ENCODE measurements around the gene GGT6. TPM values are rescaled to one million over a fixed set of nuclear protein-coding genes. Genes with fewer than 3 reads are reported as not detected.
A peak's percentile ranks its signal among the peaks of the same experiment; 100 is the strongest.

Gene GGT6
- polyA plus RNA-seq, 3 donors = not detected

GRCh38 chr17:4537451-4538235 lies 22.7 kb downstream of the GGT6 start:
- 88% methylated on average over 18 of the region's 19 CpGs for WGBS (ENCODE audit: insufficient coverage)
- intact Hi-C loops (cut with micrococcal nuclease) = no loop called here
- TF ChIP-seq CTCF (IDR thresholded peaks at IDR 0.05) = no peak
- Mint-ChIP-seq H3K9me3 (no peaks in the 10 kb centered on the region), H3K4me1 (peaks cover 19% of the 10 kb centered on the region), H3K4me3 (no peak overlapping the region), H3K36me3 (peaks cover 29 to 49% of the 10 kb centered on the region in 2 donors), H3K27me3 (ENCODE audit: low read depth in 3 of 3) (peaks cover 5 to 7% (median 5%) of the 10 kb centered on the region in 3 donors), H3K27ac (no peak overlapping the region)
- H2AFZ ChIP-seq (ENCODE audit: insufficient read depth, low read depth, low read length, poor library complexity, severe bottlenecking) = no peak overlapping the region
- DNase-seq = no peak
- H3K9ac ChIP-seq (ENCODE audit: insufficient read depth, low read length, poor library complexity, severe bottlenecking) = no peak overlapping the region
- no peak overlapping the region for H3K4me3 ChIP-seq (replicated peaks in 1 of 3; ENCODE audit: low read depth in 2 of 3, low read length in 3 of 3)
- peak overlapping the region in 1 of 2 donors; percentile 58 for H3K27ac ChIP-seq (ENCODE audit: low read depth in 1 of 2, low read length in 2 of 2)
- H3K4me2 ChIP-seq (replicated peaks; ENCODE audit: extremely low read depth, low read length, poor library complexity, severe bottlenecking) = no peak overlapping the region
- no peaks in the 10 kb centered on the region for H3K9me3 ChIP-seq (replicated peaks in 1 of 2; ENCODE audit: control insufficient read depth in 1 of 2, insufficient read depth in 1 of 2, low read length in 2 of 2)
- no peaks in the 10 kb centered on the region for H3K27me3 ChIP-seq (ENCODE audit: control insufficient read depth in 2 of 2, insufficient read depth in 2 of 2, low read length in 2 of 2)
- peaks cover 47 to 49% of the 10 kb centered on the region in 2 donors for H3K36me3 ChIP-seq (replicated peaks in 1 of 2; ENCODE audit: control insufficient read depth in 1 of 2, insufficient read depth in 2 of 2, low read length in 2 of 2)
- H3K79me2 ChIP-seq (ENCODE audit: insufficient read depth, low read length) = no peaks in the 10 kb centered on the region
- no peaks in the 10 kb centered on the region for H4K20me1 ChIP-seq (ENCODE audit: insufficient read depth, low read length)
- peaks cover 14 to 18% of the 10 kb centered on the region in 2 donors for H3K4me1 ChIP-seq (ENCODE audit: control insufficient read depth in 1 of 2, insufficient read depth in 2 of 2, low read length in 2 of 2)

DNA sequence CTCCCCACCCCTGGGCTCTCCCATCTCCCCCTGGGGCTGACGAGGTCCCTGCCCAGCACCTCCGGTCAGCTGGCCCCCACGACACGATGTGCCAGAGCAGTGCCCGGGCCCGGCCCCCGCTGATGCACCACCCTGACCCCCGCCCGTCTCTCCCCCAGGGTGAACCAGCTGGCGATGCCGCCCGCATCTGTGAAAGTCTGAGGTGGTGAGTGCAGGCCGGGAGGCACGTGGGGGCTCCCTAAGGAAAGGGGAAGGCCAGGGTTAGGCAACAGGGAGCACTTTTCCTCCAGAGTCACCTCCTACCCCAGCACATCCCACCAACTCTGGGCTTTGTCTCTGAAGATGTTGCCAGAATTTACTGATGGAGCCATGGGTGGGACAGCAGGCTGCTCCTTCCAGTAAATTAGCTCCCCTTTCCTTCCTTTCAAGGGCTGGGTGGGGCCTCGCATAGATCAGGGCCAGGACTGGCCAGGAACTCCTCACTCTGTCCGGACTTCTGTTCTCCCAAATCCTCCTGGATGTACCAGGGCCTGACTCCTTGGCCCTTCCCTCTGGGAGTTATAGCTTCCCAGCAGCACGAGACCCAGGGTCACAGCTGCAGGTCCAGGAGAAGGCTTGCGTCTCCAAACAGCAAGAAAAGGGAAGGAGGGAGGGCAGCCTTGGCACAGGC lies 23.5 kb downstream of the GGT6 start:
- H2AFZ ChIP-seq (ENCODE audit: insufficient read depth, low read depth, low read length, poor library complexity, severe bottlenecking) = peak overlapping the region; percentile 29
- 67% methylated on average over 4 of the region's 18 CpGs for WGBS (ENCODE audit: insufficient coverage)
- peak overlapping the region; percentile 51 for H3K9ac ChIP-seq (ENCODE audit: insufficient read depth, low read length, poor library complexity, severe bottlenecking)
- peak in 2 of 3 donors; percentile 6 to 46 for DNase-seq
- Mint-ChIP-seq H3K9me3 (no peaks in the 10 kb centered on the region), H3K27me3 (ENCODE audit: low read depth in 3 of 3) (peaks cover 8 to 9% (median 8%) of the 10 kb centered on the region in 3 donors), H3K36me3 (peaks cover 22 to 41% of the 10 kb centered on the region in 2 donors), H3K4me3 (peak overlapping the region; percentile 50 to 71), H3K4me1 (peaks cover 22% of the 10 kb centered on the region), H3K27ac (no peak overlapping the region)
- H4K20me1 ChIP-seq (ENCODE audit: insufficient read depth, low read length) = no peaks in the 10 kb centered on the region
- H3K9me3 ChIP-seq (replicated peaks in 1 of 2; ENCODE audit: control insufficient read depth in 1 of 2, insufficient read depth in 1 of 2, low read length in 2 of 2) = no peaks in the 10 kb centered on the region
- H3K4me2 ChIP-seq (replicated peaks; ENCODE audit: extremely low read depth, low read length, poor library complexity, severe bottlenecking) = peak overlapping the region; percentile 68
- peaks cover 39 to 42% of the 10 kb centered on the region in 2 donors for H3K36me3 ChIP-seq (replicated peaks in 1 of 2; ENCODE audit: control insufficient read depth in 1 of 2, insufficient read depth in 2 of 2, low read length in 2 of 2)
- no peaks in the 10 kb centered on the region for H3K27me3 ChIP-seq (ENCODE audit: control insufficient read depth in 2 of 2, insufficient read depth in 2 of 2, low read length in 2 of 2)
- H3K27ac ChIP-seq (ENCODE audit: low read depth in 1 of 2, low read length in 2 of 2) = peak overlapping the region in 1 of 2 donors; percentile 58
- no peaks in the 10 kb centered on the region for H3K79me2 ChIP-seq (ENCODE audit: insufficient read depth, low read length)
- intact Hi-C loops (cut with micrococcal nuclease) = no loop called here
- no peak for TF ChIP-seq CTCF (IDR thresholded peaks at IDR 0.05)
- peaks cover 15 to 18% of the 10 kb centered on the region in 2 donors for H3K4me1 ChIP-seq (ENCODE audit: control insufficient read depth in 1 of 2, insufficient read depth in 2 of 2, low read length in 2 of 2)
- H3K4me3 ChIP-seq (replicated peaks in 1 of 3; ENCODE audit: low read depth in 2 of 3, low read length in 3 of 3) = peak overlapping the region in 1 of 3 experiments; percentile 37

Measured in CD14-positive monocyte (primary cell).